Tibial nerve (tissue), 4 donors: Measurements from ENCODE around the gene PI16. TPM values are rescaled to one million over a fixed set of nuclear protein-coding genes. Genes with fewer than 3 reads are reported as not detected.

ENCODE experiments used
- DNase-seq, 2 donors: peaks; one replicate each; pipeline ENCODE4 v3.0.0-alpha.2; 2019; ENCODE audit warnings: low spot score in 2 of 2
- H3K27ac ChIP-seq, 4 donors: fragments of 200-600 bp; sonication (generic) in 3 of 4; one replicate each; pipeline ENCODE4 v1.5.1; 2017 to 2019; ENCODE audit warnings: mild to moderate bottlenecking in 1 of 4
- H3K27me3 ChIP-seq, 2 donors: fragments of 200-600 bp; sonication (generic) in 1 of 2; one replicate each; pipeline versions ENCODE4 v1.5.1 to v1.6.0; 2017 to 2019
- H3K36me3 ChIP-seq, 3 donors: fragments of 200-600 bp; sonication (generic); one replicate each; pipeline ENCODE4 v1.5.1; 2018 to 2019
- H3K4me1 ChIP-seq, 4 donors: fragments of 200-600 bp; sonication (generic) in 3 of 4; one replicate each; pipeline ENCODE4 v1.5.1; 2017 to 2019
- H3K4me3 ChIP-seq, 4 donors: fragments of 200-600 bp; sonication (generic) in 3 of 4; one replicate each; pipeline ENCODE4 v1.5.1; 2017 to 2019; ENCODE audit warnings: mild to moderate bottlenecking in 1 of 4, moderate library complexity in 1 of 4
- H3K9me3 ChIP-seq, 4 donors: fragments of 200-600 bp; sonication (generic) in 3 of 4; one replicate each; pipeline ENCODE4 v1.5.1; 2017 to 2019
- CTCF ChIP-seq, 5 experiments: fragments of 200-600 bp in 3 of 5; fragments of 450-650 bp in 2 of 5; sonication (generic) in 3 of 5; IDR thresholded peaks; one replicate each; pipeline ENCODE4 v1.5.1; 2016 to 2019; ENCODE audit warnings: antibody characterized with exemption in 5 of 5, mild to moderate bottlenecking in 3 of 5, moderate library complexity in 2 of 5
- EP300 ChIP-seq, 2 donors: sonication (generic); formaldehyde crosslinking; IDR thresholded peaks; one replicate each; pipeline ENCODE4 v1.6.1; 2017; ENCODE audit warnings: antibody characterized with exemption in 2 of 2, mild to moderate bottlenecking in 1 of 2
- POLR2A ChIP-seq, 2 donors: fragments of 450-650 bp; IDR thresholded peaks; one replicate each; pipeline ENCODE4 v1.6.1; 2017; ENCODE audit warnings: antibody characterized with exemption in 2 of 2, mild to moderate bottlenecking in 2 of 2, moderate library complexity in 2 of 2
- WGBS, 2 donors: methylation state at CpG; one replicate each; pipeline ENCODE4 v1.1.5; 2018; 5-methylcytosine and 5-hydroxymethylcytosine counted together
- total RNA-seq, 4 donors: library from RNA; depleted of rRNA; stranded (reverse); fragments of >200 nt; gene quantifications; one replicate each; pipeline ENCODE4 v1.1.0, GENCODE V29; 2016

PI16 gene
- total RNA-seq: 10 to 100 TPM; 17.4 to 70.2 (median 46.2) TPM

GRCh38 chr6:36954262-36954931, at the start of gene PI16:
Gene PI16 (plus strand): TSS chr6:36954738. CDS start chr6:36954761, 23 bp downstream.
- no peaks in the 10 kb centered on the region for H3K27me3 ChIP-seq
- H3K27ac ChIP-seq: peak within 1 kb of the TSS in 1 of 4 donors; percentile 52
- peak within 1 kb of the TSS in 2 of 4 donors; percentile 9 to 35 for H3K4me3 ChIP-seq
- 38 to 71% methylated on average over 11 to 13 of the region's 14 CpGs for WGBS, 2 donors
- no peak for TF ChIP-seq EP300 (IDR thresholded peaks at IDR 0.05)
- no peak for TF ChIP-seq CTCF (IDR thresholded peaks at IDR 0.05)
- TF ChIP-seq POLR2A (IDR thresholded peaks at IDR 0.05): no peak
- H3K36me3 ChIP-seq: no peaks in the 10 kb centered on the region
- DNase-seq: no peak
- H3K9me3 ChIP-seq: no peaks in the 10 kb centered on the region
- H3K4me1 ChIP-seq: no peaks in the 10 kb centered on the region

- Histone ChIP-seq H3K36me3 (peaks cover 6 to 58% (median 16%) of the 10 kb centered on the region in 3 donors), H3K27me3 (no peaks in the 10 kb centered on the region), H3K4me3 (no peak overlapping the region), H3K4me1 (peaks cover 0 to 16% (median 12%) of the 10 kb centered on the region in 4 donors), H3K9me3 (no peaks in the 10 kb centered on the region), H3K27ac (no peak overlapping the region)
- 94 to 97% methylated on average over 5 of the region's 5 CpGs for WGBS, 2 donors
- TF ChIP-seq CTCF (IDR thresholded peaks at IDR 0.05) (no peak), EP300 (IDR thresholded peaks at IDR 0.05) (no peak), POLR2A (IDR thresholded peaks at IDR 0.05) (no peak)
- DNase-seq: no peak
Measured at GRCh38 chr6:36904851-36905393, 49.6 kb upstream of the PI16 start.

- Histone ChIP-seq H3K4me1 (peaks cover 0 to 16% (median 12%) of the 10 kb centered on the region in 4 donors), H3K27ac (no peak overlapping the region), H3K4me3 (no peak overlapping the region), H3K36me3 (peaks cover 6 to 50% (median 12%) of the 10 kb centered on the region in 3 donors), H3K27me3 (no peaks in the 10 kb centered on the region), H3K9me3 (no peaks in the 10 kb centered on the region)
- WGBS, 2 donors: 3 to 16% methylated on average over 2 of the region's 2 CpGs
- TF ChIP-seq CTCF (IDR thresholded peaks at IDR 0.05) (no peak), POLR2A (IDR thresholded peaks at IDR 0.05) (no peak), EP300 (IDR thresholded peaks at IDR 0.05) (no peak)
- DNase-seq: no peak
Measured at GRCh38 chr6:36906539-36907325, 47.8 kb upstream of the PI16 start.

GRCh38 chr6:36907781-36908180, 46.8 kb upstream of the PI16 start:
- peaks cover 0 to 50% (median 2%) of the 10 kb centered on the region in 3 donors for H3K36me3 ChIP-seq
- no peaks in the 10 kb centered on the region for H3K9me3 ChIP-seq
- H3K27ac ChIP-seq: peak overlapping the region in 1 of 4 donors; percentile 45
- H3K4me1 ChIP-seq: peaks cover 0 to 26% (median 14%) of the 10 kb centered on the region in 4 donors
- no peak overlapping the region for H3K4me3 ChIP-seq
- no peaks in the 10 kb centered on the region for H3K27me3 ChIP-seq
- TF ChIP-seq POLR2A (IDR thresholded peaks at IDR 0.05) (no peak), CTCF (IDR thresholded peaks at IDR 0.05) (no peak), EP300 (IDR thresholded peaks at IDR 0.05) (no peak)
- 37 to 46% methylated on average over 5 of the region's 5 CpGs for WGBS, 2 donors
- DNase-seq: no peak
